Activated CD4-positive, alpha-beta T cell treated with anti-CD3 and anti-CD28 coated beads, Interleukin-2, amount 10 ng/mL, durations not matched to agents 24 days and 14 days (primary cell): ENCODE measurements around the gene RAPGEF3. TPM values are rescaled to one million over a fixed set of nuclear protein-coding genes. Genes with fewer than 3 reads are reported as not detected.

ENCODE experiments used
- DNase-seq: peaks from one replicate; pipeline ENCODE4 v3.0.0; 2022
- H3K27ac Mint-ChIP-seq: one replicate; pipeline ENCODE4 v1.8.0; 2022; ENCODE audit warnings: mild to moderate bottlenecking, mixed read lengths
- H3K27me3 Mint-ChIP-seq: one replicate; pipeline ENCODE4 v1.8.0; 2022; ENCODE audit warnings: mixed read lengths
- H3K36me3 Mint-ChIP-seq: one replicate; pipeline ENCODE4 v1.8.0; 2022; ENCODE audit warnings: low read depth, mild to moderate bottlenecking, mixed read lengths
- H3K4me1 Mint-ChIP-seq: one replicate; pipeline ENCODE4 v1.8.0; 2021; ENCODE audit warnings: mixed read lengths
- H3K4me3 Mint-ChIP-seq: one replicate; pipeline ENCODE4 v1.8.0; 2022; ENCODE audit warnings: mild to moderate bottlenecking, moderate library complexity, mixed read lengths
- H3K9me3 Mint-ChIP-seq: one replicate; pipeline ENCODE4 v1.8.0; 2021; ENCODE audit warnings: mixed read lengths
- intact Hi-C: fragments of 100-400 bp; cut with micrococcal nuclease; formaldehyde crosslinking; loops from one replicate; pipeline ENCODE4 v1.15.1; 2023
- total RNA-seq: library from RNA; stranded (reverse); gene quantifications from 2 replicates; pipeline ENCODE4 v1.2.3, GENCODE V29; 2022

RAPGEF3 gene
- total RNA-seq, 1 donor from 2014 or later, result 3.6 TPM

- no peak for DNase-seq
- Mint-ChIP-seq H3K4me3 (no peak overlapping the region), H3K36me3 (no peaks in the 10 kb centered on the region), H3K4me1 (peaks cover 25% of the 10 kb centered on the region), H3K27me3 (no peaks in the 10 kb centered on the region), H3K9me3 (no peaks in the 10 kb centered on the region), H3K27ac (no peak overlapping the region)
- intact Hi-C loops, result loop anchor here (1.0 to 10.0 kb wide), 7 partner anchors 26 to 901 kb away; partner anchors contain the start of gene TMEM106C
Measured at GRCh38 chr12:47715877-47716548, 42.7 kb downstream of the RAPGEF3 start.

GRCh38 chr12:47715393-47715876 is 43.2 kb downstream of the RAPGEF3 start:
- peak; percentile 93 for DNase-seq
- Mint-ChIP-seq H3K4me3 (no peak overlapping the region), H3K4me1 (peaks cover 25% of the 10 kb centered on the region), H3K27me3 (no peaks in the 10 kb centered on the region), H3K9me3 (no peaks in the 10 kb centered on the region), H3K36me3 (no peaks in the 10 kb centered on the region), H3K27ac (no peak overlapping the region)
- intact Hi-C loops, result loop anchor here (1.0 to 10.0 kb wide), 7 partner anchors 27 to 902 kb away; partner anchors contain the start of gene TMEM106C

GRCh38 chr12:47714826-47715386 is 43.8 kb downstream of the RAPGEF3 start:
- Mint-ChIP-seq H3K27ac (no peak overlapping the region), H3K4me1 (peaks cover 25% of the 10 kb centered on the region), H3K9me3 (no peaks in the 10 kb centered on the region), H3K36me3 (no peaks in the 10 kb centered on the region), H3K27me3 (no peaks in the 10 kb centered on the region), H3K4me3 (no peak overlapping the region)
- DNase-seq, result no peak
- intact Hi-C loops, result loop anchor here (1.0 to 10.0 kb wide), 7 partner anchors 27 to 902 kb away; partner anchors contain the start of gene TMEM106C

GRCh38 chr12:47712171-47712570 is 46.5 kb downstream of the RAPGEF3 start:
- Mint-ChIP-seq H3K36me3 (no peaks in the 10 kb centered on the region), H3K27ac (no peak overlapping the region), H3K4me3 (no peak overlapping the region), H3K9me3 (no peaks in the 10 kb centered on the region), H3K27me3 (no peaks in the 10 kb centered on the region), H3K4me1 (peaks cover 37% of the 10 kb centered on the region)
- intact Hi-C loops, result loop anchor here (10.0 kb wide), 1 partner anchor 253 kb away; the partner anchor contains the start of gene TMEM106C
- DNase-seq, result no peak

DNA sequence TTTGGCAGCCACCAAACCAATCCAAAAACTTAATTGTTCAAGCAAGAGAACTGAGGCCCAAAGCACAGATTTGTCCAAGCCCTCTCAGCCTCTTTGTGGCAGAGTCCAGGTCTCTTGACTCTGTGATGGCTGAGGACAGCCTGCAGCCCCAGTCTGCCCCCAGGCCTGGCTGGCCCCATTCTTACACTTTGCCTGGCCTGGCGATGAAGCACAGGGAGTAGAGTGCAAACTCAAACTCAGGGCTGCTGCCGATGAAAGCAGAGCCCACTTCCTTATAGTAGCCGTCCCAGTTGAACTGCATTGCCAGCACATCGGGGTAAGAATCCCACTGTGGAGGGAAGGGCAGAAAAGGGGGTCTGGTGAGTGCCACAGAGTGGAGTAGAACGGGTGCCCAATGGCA is 47.2 kb downstream of the RAPGEF3 start:
- Mint-ChIP-seq H3K27me3 (no peaks in the 10 kb centered on the region), H3K4me1 (peaks cover 38% of the 10 kb centered on the region), H3K27ac (no peak overlapping the region), H3K36me3 (no peaks in the 10 kb centered on the region), H3K9me3 (no peaks in the 10 kb centered on the region), H3K4me3 (no peak overlapping the region)
- DNase-seq, result peak; percentile 53
- intact Hi-C loops, result loop anchor here (10.0 kb wide), 1 partner anchor 253 kb away; the partner anchor contains the start of gene TMEM106C

- Mint-ChIP-seq H3K36me3 (peaks cover 3% of the 10 kb centered on the region), H3K9me3 (no peaks in the 10 kb centered on the region), H3K4me1 (peaks cover 37% of the 10 kb centered on the region), H3K27me3 (no peaks in the 10 kb centered on the region), H3K4me3 (no peak overlapping the region), H3K27ac (no peak overlapping the region)
- DNase-seq, result no peak
- intact Hi-C loops, result loop anchor here (10.0 kb wide), 1 partner anchor 255 kb away; the partner anchor contains the start of gene TMEM106C
Measured at GRCh38 chr12:47710278-47710677, 48.4 kb downstream of the RAPGEF3 start.

GRCh38 chr12:47709671-47710070 is 49.0 kb downstream of the RAPGEF3 start:
- intact Hi-C loops, result loop anchor here (5.0 to 10.0 kb wide), 8 partner anchors 123 to 1982 kb away; partner anchors contain the start of genes ARID2, SLC38A2 and TMEM106C
- no peak overlapping the region for H3K27ac Mint-ChIP-seq

GRCh38 chr12:47709237-47709636 is 49.4 kb downstream of the RAPGEF3 start:
- Mint-ChIP-seq H3K4me3 (no peak overlapping the region), H3K27me3 (no peaks in the 10 kb centered on the region), H3K9me3 (no peaks in the 10 kb centered on the region), H3K36me3 (peaks cover 3% of the 10 kb centered on the region), H3K27ac (peak overlapping the region; percentile 68), H3K4me1 (peaks cover 38% of the 10 kb centered on the region)
- peak; percentile 59 for DNase-seq
- intact Hi-C loops, result loop anchor here (5.0 to 10.0 kb wide), 7 partner anchors 123 to 1982 kb away; partner anchors contain the start of genes ARID2 and SLC38A2

More at GRCh38 chr12:47709671-47710070, 49.0 kb downstream of the RAPGEF3 start:
- H3K4me3 Mint-ChIP-seq, result no peak overlapping the region
- H3K9me3 Mint-ChIP-seq, result no peaks in the 10 kb centered on the region
- H3K4me1 Mint-ChIP-seq, result peaks cover 37% of the 10 kb centered on the region
- H3K36me3 Mint-ChIP-seq, result peaks cover 3% of the 10 kb centered on the region
- no peak for DNase-seq
- no peaks in the 10 kb centered on the region for H3K27me3 Mint-ChIP-seq

- intact Hi-C loops, result loop anchor here (2.0 to 10.0 kb wide), 8 partner anchors 124 to 1981 kb away; partner anchors contain the start of genes ARID2 and SLC38A2
- peak; percentile 61 for DNase-seq
- no peaks in the 10 kb centered on the region for H3K27me3 Mint-ChIP-seq
- H3K9me3 Mint-ChIP-seq, result no peaks in the 10 kb centered on the region
- H3K4me3 Mint-ChIP-seq, result peak overlapping the region; percentile 77
- H3K27ac Mint-ChIP-seq, result peak overlapping the region; percentile 73
- peaks cover 13% of the 10 kb centered on the region for H3K36me3 Mint-ChIP-seq
- H3K4me1 Mint-ChIP-seq, result peaks cover 49% of the 10 kb centered on the region
Measured at GRCh38 chr12:47707905-47708543, 50.7 kb downstream of the RAPGEF3 start.

DNA sequence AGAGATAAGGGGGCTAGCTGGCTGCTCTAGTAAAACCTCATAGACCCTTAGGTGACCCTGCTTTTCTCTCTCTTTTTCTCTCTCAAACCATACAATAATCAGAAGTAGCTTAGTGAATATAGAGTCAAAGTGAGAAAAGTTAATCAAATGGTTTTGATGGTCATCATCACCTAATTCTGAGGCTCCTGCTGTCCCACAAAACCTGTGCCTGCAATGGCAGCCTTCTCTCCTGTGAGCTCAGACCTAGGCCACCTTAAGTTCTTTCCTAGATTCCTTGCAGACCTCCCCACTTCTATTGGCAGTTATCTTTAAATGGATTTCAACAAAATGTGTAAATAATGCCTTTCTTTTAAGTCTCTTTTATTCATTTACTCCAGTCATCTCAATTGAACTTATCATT is 51.3 kb downstream of the RAPGEF3 start:
- Mint-ChIP-seq H3K36me3 (peaks cover 16% of the 10 kb centered on the region), H3K4me3 (peak overlapping the region; percentile 77), H3K4me1 (peaks cover 50% of the 10 kb centered on the region), H3K27me3 (no peaks in the 10 kb centered on the region), H3K9me3 (no peaks in the 10 kb centered on the region), H3K27ac (peak overlapping the region; percentile 66)
- intact Hi-C loops, result loop anchor here (2.0 to 10.0 kb wide), 8 partner anchors 125 to 1980 kb away; partner anchors contain the start of genes ARID2 and SLC38A2
- peak; percentile 51 for DNase-seq

GRCh38 chr12:47705566-47706425 is 52.9 kb downstream of the RAPGEF3 start, which contains the start of gene RPAP3:
RPAP3 (minus strand) TSS chr12:47706030; CDS start chr12:47702840, 3,190 bp downstream.
- H3K4me1 Mint-ChIP-seq, result peaks cover 53% of the 10 kb centered on the region
- DNase-seq, result peak; percentile 99

GRCh38 chr12:47705229-47705565 is 53.5 kb downstream of the RAPGEF3 start:
- intact Hi-C loops, result loop anchor here (5.0 to 10.0 kb wide), 7 partner anchors 127 to 1978 kb away; partner anchors contain the start of genes ARID2 and SLC38A2
- peak overlapping the region; percentile 97 for H3K4me3 Mint-ChIP-seq
- peaks cover 55% of the 10 kb centered on the region for H3K4me1 Mint-ChIP-seq
- H3K27ac Mint-ChIP-seq, result peak overlapping the region; percentile 85
- H3K36me3 Mint-ChIP-seq, result peaks cover 27% of the 10 kb centered on the region
- no peaks in the 10 kb centered on the region for H3K27me3 Mint-ChIP-seq
- no peaks in the 10 kb centered on the region for H3K9me3 Mint-ChIP-seq
- DNase-seq, result no peak

More at GRCh38 chr12:47705566-47706425, 52.9 kb downstream of the RAPGEF3 start, which contains the start of gene RPAP3:
- H3K36me3 Mint-ChIP-seq, result peaks cover 22% of the 10 kb centered on the region
- peak within 1 kb of the TSS; percentile 97 for H3K4me3 Mint-ChIP-seq
- H3K27me3 Mint-ChIP-seq, result no peaks in the 10 kb centered on the region
- no peaks in the 10 kb centered on the region for H3K9me3 Mint-ChIP-seq
- intact Hi-C loops, result loop anchor here (1.0 to 10.0 kb wide), 9 partner anchors 50 to 1978 kb away; partner anchors contain the start of genes ARID2 and SLC38A2
- H3K27ac Mint-ChIP-seq, result peak within 1 kb of the TSS; percentile 99
